ENCODE data around the gene RAB11A. TPM values are rescaled to one million over a fixed set of nuclear protein-coding genes. Genes with fewer than 3 reads are reported as not detected.
A peak's percentile ranks its signal among the peaks of the same experiment; 100 is the strongest.

RAB11A gene
- total and polyA plus RNA-seq, 9 of the 15 experiments (the other 6 are each of a cell fraction or from before 2014, with no cell fraction given): 129 to 369 (median 245) TPM

DNA sequence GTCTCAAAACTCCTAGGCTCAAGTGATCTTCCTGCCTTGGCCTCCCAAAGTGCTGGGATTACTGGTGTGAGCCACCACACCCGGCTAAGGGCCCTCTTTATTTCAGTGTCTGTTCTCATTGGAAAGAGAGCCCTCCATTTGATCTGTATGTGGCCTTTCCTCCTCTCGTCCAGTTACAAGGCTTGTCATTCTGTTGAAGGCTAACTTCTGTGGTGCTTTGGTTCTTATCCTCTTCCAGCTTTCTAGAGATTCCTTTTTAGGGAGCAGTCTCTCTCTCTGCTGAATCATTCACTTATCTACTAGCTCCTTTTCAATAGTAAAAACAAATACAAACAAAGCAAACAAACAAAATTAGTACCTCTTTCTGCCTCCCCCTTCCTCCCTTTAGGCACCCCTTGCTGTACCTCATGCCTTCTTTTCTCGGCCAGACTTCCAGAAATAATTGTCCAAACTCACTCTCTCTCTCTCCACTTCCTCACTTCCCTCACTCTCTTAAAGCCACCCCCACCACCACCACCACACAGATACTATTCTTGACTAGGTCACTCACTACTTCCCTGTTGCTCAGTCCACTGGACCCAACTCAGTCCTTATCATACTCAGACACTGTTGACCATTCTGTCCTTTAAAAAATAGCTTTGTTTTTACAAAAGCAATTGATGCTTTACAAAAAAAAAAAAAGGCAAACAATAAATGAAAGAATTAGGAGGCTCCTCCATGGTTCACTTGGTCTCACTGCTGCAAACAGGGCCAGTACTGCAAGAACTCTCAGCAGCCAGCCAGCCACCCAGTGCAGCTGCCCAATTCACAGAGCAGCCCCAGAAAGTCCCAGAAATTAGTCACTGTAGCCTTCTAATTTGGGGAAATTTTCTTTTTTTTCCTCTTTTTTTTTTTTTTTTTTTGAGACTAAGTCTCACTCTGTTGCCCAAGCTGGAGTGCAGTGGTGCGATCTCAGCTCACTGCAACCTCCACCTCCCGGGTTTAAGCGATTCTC is 31.7 kb upstream of the RAB11A start (continued):
- TF ChIP-seq THRA (IDR thresholded peaks at IDR 0.05) (no peak), POLR2H (tag; IDR thresholded peaks at IDR 0.05; ENCODE audit: low read depth) (no peak), ZNF512 (tag; IDR thresholded peaks at IDR 0.05) (no peak), HMGN3 (IDR thresholded peaks at IDR 0.05; ENCODE audit: borderline replicate concordance, extremely low read depth, insufficient read length, low read depth, low read length) (no peak), MECOM (CRISPR knock-in tag; IDR thresholded peaks at IDR 0.05) (no peak), U2AF2 (optimal IDR thresholded peaks at IDR 0.05; ENCODE audit: low read depth, low read length) (no peak), ZNF324 (CRISPR knock-in tag; IDR thresholded peaks at IDR 0.05) (no peak), GTF2F1 (IDR thresholded peaks at IDR 0.05; ENCODE audit: low read depth, low read length) (no peak), MAFF (IDR thresholded peaks at IDR 0.05; ENCODE audit: low read length) (peak; percentile 42; the same call in 1 of the 2 replicates), KLF6 (CRISPR knock-in tag; IDR thresholded peaks at IDR 0.05; ENCODE audit: borderline replicate concordance) (no peak), NFE2L1 (tag; IDR thresholded peaks at IDR 0.05; ENCODE audit: borderline replicate concordance, low read depth) (no peak), NRF1 (conservative IDR thresholded peaks at IDR 0.05 in 1 of 2, IDR thresholded peaks at IDR 0.05 in 1 of 2) (no peak), FOXP1 (CRISPR knock-in tag; IDR thresholded peaks at IDR 0.05) (no peak), RNF2 (IDR thresholded peaks at IDR 0.05) (0 out of 2 replicates have a peak, but pooled peaks have one; percentile 40), CREB1 (IDR thresholded peaks at IDR 0.05) (no peak), CREB1 (CRISPR knock-in tag; IDR thresholded peaks at IDR 0.05) (no peak), FOSL1 (tag; conservative IDR thresholded peaks at IDR 0.05) (peak; percentile 70), ZNF41 (CRISPR knock-in tag; conservative IDR thresholded peaks at IDR 0.05) (no peak), NFE2 (IDR thresholded peaks at IDR 0.05; ENCODE audit: low read depth) (peak; percentile 72), TAF15 (IDR thresholded peaks at IDR 0.05; ENCODE audit: low read depth, low read length) (no peak), SLC30A9 (CRISPR knock-in tag; IDR thresholded peaks at IDR 0.05) (no peak), ETV5 (CRISPR knock-in tag; IDR thresholded peaks at IDR 0.05; ENCODE audit: low read depth) (no peak), EHMT2 (IDR thresholded peaks at IDR 0.05) (peak; percentile 91)
- TF ChIP-seq, protein P1, sequence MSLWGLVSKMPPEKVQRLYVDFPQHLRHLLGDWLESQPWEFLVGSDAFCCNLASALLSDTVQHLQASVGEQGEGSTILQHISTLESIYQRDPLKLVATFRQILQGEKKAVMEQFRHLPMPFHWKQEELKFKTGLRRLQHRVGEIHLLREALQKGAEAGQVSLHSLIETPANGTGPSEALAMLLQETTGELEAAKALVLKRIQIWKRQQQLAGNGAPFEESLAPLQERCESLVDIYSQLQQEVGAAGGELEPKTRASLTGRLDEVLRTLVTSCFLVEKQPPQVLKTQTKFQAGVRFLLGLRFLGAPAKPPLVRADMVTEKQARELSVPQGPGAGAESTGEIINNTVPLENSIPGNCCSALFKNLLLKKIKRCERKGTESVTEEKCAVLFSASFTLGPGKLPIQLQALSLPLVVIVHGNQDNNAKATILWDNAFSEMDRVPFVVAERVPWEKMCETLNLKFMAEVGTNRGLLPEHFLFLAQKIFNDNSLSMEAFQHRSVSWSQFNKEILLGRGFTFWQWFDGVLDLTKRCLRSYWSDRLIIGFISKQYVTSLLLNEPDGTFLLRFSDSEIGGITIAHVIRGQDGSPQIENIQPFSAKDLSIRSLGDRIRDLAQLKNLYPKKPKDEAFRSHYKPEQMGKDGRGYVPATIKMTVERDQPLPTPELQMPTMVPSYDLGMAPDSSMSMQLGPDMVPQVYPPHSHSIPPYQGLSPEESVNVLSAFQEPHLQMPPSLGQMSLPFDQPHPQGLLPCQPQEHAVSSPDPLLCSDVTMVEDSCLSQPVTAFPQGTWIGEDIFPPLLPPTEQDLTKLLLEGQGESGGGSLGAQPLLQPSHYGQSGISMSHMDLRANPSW (CRISPR knock-in tag; IDR thresholded peaks at IDR 0.05): no peak

Data from K562 (cell line).